ENCODE measurements around the gene MAPK14.

MAPK14 gene

DNA sequence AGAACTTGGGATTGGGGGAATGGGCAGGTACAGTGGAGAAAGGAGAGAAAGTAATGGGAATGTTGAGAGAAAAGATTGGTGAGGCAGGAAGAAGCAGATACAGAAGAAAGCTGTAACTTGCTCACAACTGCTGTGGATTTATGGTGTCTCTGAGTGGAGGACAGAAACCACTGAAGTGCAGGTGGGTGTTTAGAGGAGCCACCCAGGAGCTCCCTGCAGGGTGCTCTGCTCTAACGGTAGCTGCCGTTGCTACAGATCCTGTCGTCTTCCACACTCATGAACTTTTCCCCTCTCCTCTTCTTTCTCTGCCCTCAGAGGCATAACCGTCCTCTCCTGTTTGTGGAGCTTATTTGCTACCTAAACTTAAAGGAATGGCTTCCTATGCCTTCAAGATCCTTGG, 75.2 kb downstream of the MAPK14 start:
- DNase-seq (ENCODE audit: low spot score): no peak

DNA sequence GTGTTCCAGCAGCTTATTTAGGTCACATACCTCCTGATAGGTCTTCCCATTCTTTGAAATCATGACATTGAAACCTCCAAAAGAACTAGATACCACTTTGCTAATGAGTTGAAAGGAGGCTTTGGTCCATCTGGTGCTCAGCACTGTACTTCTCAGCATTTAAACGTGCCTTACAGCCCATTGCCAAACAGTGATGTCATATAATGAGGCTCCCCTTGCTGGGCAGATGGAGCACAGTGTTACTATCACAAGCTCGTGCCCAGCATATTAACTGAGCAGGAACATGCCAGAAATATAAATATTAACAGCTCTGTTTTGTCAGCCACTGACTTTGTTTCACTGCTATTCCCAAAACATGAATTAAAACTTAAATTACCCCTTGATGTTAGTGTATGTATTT, 77.2 kb downstream of the MAPK14 start:
- no peak for DNase-seq (ENCODE audit: low spot score)

DNA sequence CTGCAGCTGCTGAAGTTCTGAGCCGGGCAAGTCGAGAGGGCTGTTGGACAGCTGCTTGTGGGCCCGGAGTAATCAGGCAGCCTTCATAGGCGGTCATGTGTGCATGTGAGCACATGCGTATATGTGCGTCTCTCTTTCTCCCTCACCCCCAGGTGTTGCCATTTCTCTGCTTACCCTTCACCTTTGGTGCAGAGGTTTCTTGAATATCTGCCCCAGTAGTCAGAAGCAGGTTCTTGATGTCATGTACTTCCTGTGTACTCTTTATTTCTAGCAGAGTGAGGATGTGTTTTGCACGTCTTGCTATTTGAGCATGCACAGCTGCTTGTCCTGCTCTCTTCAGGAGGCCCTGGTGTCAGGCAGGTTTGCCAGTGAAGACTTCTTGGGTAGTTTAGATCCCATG, 81.5 kb downstream of the MAPK14 start:
- no peak for DNase-seq (ENCODE audit: low spot score)

DNA sequence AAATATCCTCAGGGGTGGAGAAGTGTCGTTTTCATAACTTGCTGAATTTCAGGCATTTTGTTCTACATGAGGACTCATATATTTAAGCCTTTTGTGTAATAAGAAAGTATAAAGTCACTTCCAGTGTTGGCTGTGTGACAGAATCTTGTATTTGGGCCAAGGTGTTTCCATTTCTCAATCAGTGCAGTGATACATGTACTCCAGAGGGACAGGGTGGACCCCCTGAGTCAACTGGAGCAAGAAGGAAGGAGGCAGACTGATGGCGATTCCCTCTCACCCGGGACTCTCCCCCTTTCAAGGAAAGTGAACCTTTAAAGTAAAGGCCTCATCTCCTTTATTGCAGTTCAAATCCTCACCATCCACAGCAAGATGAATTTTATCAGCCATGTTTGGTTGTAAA, 82.4 kb downstream of the MAPK14 start:
- DNase-seq (ENCODE audit: low spot score): no peak

DNA sequence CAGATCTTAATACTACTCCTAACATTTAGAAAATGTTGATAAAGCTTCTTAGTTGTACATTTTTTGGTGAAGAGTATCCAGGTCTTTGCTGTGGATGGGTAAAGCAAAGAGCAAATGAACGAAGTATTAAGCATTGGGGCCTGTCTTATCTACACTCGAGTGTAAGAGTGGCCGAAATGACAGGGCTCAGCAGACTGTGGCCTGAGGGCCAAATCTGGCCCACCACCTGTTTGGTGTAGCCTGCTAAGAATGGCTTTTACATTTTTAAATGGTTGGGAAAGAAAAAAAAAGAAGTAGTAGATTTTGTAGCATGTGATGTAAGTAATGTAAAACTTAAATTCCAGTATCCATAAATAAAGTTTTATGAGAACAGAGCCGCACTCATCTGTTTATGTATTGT, 83.3 kb downstream of the MAPK14 start:
- DNase-seq (ENCODE audit: low spot score): no peak

DNA sequence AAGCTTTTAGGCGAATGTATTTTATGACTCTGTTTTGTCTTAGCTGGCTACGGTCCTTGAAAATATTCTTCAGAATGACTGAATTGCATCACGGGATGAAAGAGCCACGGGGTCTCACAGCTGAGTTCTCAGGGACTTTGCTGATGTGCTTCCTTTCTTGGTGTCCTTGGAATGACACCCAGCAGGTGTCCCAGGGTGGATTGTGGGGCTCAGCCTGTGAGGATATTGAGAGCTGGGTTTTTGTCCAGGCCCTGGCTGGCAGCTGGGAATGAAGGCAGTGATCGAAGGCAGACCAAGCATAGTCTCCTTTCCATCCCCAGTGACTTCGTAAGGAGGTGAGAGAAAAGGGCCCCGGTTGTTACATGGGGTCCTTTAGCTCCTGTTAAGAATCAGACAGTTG, 83.9 kb downstream of the MAPK14 start:
- DNase-seq (ENCODE audit: low spot score): no peak

DNA sequence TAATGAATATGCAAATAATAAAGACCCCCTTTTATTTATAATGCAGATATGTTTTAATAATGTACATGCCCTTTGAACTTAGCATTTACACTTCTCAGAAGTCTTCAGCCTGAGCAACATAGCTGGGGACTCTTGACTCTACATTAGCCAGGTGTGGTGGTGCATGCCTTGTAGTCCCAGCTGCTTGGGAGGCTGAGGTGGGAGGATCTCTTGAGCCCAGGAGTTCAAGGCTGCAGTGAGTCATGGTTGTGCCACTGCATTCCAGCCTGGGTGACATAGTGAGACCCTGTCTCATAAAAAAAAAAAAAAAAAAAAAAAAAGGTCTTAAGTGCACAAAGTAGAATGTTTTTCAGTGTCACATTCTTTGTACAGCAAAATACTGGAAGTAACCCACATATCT, 85.4 kb downstream of the MAPK14 start:
- DNase-seq (ENCODE audit: low spot score): no peak

DNA sequence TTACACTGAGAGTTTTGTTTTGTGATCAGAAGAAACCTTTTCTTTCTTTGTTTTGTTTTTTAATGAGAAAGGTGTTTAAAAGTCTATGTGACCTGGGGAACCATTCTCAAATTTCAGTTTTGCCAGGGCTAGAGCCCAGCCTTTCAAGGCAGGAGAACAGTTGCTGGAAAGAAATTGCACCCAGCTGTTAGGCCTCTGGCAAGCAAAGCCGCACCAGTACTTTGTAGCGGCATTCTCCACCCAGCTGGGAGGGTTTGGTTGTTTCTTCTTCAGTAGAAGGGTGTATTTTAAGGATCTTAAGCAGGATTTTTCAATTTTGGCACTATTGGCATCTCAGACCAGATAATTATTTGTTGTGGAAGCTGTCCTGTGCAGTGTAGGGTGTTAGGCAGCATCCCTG, 86.1 kb downstream of the MAPK14 start:
- no peak for DNase-seq (ENCODE audit: low spot score)

DNA sequence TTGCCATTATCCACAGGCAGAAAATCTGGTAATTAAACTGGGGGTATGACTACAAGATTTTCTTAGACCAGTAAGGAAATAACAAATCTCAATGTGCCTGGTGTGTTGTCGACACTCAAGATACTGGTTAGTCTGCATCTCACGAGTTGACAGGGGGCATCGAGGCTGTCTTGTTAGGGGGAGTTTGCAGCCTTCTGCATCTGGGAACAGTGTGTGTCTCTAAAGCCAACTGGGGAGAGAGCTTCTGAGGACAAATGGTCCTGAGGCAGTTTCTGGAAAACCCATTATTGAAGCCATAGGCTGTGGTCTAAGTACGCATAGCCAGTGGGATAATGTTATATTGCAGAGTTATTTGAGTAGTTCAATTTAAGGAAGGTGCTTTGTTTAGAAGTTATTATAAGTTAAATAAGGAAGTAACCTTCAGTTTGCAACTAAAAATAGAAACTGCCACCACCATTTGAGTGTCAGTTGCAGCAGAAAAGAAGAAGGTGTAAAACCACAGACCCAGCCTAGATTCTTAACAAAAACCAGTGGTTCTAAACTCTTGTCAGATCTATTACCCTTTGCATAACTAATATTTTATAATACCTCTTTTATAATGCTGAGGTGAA, 87.3 kb downstream of the MAPK14 start:
- no peak for DNase-seq (ENCODE audit: low spot score)

DNA sequence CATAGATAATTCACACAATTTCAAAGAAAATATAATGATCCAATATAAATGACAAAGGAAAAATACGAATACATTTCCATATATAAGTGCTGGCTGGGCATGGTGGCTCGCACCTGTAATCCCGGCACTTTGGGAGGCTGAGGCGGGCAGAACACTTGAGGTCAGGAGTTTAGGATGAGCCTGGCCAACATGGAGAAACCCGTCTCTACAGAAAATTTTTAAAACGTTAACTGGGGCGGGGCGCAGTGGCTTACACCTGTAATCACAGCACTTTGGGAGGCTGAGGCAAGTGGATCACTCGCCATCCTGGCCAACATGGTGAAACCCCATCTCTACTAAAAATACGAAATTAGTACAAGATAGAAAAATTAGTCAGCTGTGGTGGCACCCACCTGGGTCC, 87.8 kb downstream of the MAPK14 start:
- DNase-seq (ENCODE audit: low spot score): no peak

DNA sequence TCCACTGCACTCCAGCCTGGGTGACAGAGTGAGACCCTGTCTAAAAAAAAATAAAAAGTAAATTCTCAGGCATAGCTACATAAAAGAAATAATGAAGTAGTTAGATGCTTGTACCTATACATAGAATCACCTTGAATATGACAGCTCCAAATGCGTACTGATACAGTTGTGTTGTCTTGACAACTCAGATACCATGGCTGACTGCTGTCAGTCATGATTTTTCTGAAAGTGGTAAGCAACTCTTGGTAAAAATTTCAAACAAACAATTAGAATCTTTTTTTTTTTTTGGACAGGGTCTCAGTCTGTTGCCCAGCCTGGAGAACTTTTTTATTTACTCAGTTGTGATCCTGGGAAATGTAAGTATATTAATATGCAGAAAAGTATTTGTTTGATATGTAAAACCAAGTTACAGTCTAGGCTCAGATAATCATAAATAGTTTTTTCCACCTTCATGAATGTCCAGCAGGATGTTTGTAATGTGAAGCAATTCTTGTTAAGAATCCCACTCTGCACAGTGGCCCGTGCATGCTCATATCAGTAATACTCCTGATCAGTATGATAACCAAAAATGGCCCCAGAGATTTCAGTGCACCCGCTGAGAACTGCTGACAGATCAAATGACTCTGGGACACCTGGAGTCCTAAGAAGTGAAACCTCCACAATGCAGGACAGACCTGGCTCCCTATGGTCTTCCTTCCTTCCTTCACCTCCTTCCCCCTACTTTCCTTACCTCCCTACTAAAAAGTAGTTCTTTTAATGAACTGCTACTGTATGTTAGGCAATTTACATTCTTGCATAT, 88.7 kb downstream of the MAPK14 start:
- DNase-seq (ENCODE audit: low spot score): no peak

DNA sequence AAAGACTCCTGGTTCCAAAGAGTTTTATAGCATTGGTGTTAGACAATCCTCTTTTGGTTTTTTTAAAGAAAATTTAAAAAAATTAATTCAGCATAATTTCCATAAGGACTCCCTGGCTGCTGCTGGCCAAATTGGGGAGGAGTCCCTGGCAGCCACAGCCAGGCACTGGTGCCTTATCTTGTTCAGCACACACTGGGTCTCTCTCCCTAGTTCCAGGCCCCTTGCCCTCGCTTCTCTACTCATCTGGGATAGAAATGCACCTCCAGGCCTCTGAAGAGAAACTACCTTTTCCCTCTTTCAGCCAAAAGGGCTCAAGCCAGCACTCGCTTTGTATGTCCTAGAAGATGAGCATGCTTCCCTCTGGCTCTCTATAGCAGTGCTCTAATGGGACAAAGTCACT, 89.3 kb downstream of the MAPK14 start:
- no peak for DNase-seq (ENCODE audit: low spot score)

DNA sequence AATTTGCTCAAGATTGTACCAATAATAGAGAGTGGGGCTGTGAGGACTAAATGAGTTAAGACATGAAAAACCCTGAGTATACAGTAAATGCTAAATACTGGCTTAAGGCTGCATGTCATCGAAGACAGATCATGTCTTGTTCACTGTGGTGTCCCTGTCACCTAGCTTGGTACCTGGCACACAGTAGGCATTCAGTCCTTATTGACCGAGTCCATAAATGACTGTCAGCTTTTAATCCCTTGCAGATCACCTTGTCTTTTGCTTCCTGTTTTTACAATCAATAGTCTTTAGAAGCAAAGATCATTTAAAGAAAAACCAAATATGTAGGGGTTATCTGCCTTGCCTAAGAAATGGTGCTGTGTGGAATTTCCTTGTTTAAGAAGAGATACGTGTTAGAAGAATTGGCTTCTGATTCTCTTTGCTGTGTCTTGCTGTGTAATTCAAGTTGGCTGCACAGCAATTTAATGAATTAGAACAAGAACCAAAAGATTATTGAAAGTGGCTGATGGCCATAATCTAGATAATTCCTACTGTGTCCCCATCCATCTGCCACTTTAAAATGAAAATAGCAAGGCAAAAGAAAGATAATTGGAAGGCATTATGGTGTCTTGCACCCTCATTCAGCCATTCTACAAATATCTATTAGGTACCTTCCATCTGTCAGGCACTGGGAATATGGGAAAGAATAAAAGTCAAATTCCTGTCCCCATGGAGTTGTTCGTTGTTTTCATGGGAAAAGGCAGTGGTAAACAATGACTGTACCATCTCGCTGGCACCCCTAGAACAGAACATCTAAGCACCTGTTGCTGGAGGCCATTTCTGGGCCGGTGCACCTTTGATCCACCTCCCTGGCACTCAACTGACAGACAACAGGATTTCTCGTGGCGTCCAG, 90.3 kb downstream of the MAPK14 start:
- DNase-seq (ENCODE audit: low spot score): no peak

DNA sequence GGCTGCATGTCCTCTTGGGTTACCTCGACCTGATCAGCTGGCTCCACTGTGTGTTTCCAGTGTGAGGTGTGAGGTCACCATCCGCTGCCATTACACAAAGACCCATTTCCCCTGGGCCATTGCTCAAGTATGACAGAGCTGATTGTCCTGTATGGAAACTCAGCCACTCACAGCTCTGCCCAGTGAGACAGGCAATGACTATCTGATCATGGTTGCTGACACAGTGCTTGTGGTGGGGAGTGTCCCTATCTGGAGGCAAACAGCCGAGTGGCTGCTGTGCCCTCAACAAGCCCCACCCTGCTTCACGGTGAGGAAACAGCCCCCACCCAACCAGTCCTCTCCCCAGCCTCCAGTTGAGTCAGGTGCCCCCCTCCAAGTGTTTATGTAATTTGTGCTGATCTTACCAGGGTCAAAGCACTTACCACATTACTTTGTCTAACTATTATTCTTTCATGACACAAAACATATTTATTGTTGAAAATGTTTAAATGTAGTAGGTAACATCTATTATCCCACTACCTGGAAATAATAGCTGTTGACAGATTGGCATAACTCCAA, 91.0 kb downstream of the MAPK14 start:
- DNase-seq (ENCODE audit: low spot score): no peak

DNA sequence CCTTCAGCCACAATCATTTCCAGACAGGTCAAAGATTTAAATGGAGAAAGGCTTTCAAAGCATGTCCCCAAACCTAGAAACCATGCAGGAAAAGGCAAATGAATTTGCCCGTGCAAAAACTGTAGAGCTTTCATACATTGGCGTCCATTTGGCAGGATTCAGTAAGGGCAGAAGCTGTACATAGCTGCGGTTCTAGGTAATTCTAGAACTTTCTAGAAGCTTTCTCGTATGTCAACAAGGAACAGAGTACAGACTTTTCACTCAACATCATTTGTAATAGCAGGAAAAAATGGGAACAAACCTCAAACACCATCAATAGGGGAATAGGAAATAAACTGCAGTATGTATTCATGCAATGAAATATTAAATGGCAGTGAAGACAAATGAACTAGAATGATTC, 91.6 kb downstream of the MAPK14 start:
- DNase-seq (ENCODE audit: low spot score): no peak

DNA sequence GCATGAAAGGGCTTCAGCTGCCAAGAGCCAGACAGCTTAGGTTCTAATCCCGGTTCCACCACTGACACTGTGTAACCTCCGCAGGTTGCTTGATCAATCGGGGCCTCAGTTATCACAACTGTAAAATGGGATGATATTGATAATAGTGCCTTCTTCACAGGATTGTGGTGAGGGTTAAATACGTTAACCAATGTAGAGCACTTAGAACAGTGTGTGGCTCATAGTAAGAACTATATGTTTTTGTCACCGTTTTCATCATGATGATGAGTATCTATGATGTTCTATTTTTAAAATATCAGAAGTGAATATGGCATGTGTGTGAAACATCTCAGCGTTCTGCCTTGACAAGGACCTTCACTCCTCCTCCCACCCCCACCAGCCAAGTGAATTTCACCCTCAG, 92.4 kb downstream of the MAPK14 start:
- DNase-seq (ENCODE audit: low spot score): no peak

DNA sequence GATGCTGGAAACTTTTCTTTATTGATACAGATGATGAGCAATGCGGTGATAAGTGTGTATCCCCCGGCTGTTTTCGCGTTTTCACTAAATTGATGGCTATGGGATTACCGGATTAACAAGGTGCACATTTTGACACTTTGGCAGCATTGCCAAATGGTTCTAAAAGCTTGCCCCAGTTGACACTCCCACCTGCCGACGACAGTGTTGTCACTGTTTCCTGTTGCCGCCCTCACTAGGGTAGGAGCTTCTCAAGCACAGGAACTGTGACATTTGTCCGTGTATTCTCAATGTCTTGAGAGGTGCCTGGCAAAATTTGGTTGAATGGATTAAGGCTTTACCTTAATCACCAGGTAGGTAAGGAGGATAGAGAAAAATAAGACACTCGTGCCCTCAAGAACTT, 92.9 kb downstream of the MAPK14 start:
- no peak for DNase-seq (ENCODE audit: low spot score)

DNA sequence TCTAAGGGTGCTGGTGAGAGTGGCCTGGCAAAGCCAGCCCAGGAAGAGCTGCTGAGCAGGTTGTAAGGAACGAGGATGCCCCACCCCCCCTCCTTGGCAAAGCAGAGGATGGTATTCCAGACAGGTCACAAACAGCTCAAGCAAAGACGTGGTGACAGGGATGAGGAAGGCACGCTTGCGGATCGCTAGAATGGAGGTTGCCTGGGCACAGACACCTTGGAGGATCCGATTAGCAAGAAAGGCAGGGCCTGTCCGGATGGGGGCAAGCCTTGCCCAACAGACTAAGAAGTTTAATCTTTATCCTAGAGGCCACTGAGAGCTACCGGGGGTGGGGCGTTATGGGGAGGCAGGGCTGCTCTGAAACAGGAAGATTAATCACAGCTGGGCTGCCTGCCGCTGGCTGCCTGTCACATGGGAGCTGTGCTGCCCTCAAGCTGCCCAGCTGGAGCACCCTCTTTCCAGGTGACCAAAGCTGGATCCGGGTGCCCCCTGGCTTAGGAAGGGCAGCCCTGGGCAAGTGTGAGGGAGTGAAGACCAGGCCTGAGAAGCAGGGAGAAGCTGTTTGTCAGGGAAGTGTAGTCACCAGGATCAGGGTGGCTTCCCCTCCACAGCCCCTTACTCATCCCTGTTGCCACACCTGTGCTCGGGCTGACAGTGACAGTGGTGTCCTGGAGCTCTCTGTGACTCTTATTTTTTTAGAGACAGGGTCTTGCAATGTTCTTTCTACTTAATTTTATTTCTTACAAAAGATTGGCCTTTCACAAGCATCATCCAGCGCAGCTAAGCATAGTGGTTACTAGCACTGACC, 93.6 kb downstream of the MAPK14 start:
- DNase-seq (ENCODE audit: low spot score): no peak

DNA sequence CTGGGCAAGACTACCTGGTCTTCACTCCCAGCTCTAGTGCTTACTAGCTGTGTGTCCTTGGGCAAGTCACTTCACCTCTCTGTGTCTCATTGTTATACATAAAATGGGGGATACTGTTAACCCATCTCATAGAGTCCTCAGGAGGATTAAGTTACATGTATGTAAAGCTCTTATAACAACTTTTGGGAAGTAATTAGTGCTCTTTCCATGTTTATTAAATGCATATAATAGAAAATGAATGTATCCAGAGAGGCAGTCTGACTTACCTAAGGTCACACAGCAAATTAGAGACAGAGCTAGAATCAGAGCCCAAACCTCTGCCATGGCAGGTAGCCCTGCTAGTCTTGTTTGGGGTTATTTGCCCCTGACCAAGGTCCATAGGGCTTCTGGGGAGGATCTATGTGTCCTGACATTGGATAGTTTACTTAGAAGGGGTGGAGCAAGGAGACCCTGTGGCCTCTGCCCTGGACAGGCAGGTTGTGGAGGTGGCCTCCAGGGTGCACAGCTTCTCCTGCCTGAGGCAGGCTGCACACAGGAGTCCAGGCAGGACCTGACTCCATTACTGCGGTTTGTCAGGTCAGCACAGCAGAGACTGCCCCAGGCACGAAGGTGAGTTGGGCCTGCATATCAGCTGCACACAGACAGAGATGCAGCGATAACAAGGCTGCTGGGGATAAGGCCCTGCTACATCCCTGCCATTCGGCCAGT, 94.3 kb downstream of the MAPK14 start:
- no peak for DNase-seq (ENCODE audit: low spot score)

DNA sequence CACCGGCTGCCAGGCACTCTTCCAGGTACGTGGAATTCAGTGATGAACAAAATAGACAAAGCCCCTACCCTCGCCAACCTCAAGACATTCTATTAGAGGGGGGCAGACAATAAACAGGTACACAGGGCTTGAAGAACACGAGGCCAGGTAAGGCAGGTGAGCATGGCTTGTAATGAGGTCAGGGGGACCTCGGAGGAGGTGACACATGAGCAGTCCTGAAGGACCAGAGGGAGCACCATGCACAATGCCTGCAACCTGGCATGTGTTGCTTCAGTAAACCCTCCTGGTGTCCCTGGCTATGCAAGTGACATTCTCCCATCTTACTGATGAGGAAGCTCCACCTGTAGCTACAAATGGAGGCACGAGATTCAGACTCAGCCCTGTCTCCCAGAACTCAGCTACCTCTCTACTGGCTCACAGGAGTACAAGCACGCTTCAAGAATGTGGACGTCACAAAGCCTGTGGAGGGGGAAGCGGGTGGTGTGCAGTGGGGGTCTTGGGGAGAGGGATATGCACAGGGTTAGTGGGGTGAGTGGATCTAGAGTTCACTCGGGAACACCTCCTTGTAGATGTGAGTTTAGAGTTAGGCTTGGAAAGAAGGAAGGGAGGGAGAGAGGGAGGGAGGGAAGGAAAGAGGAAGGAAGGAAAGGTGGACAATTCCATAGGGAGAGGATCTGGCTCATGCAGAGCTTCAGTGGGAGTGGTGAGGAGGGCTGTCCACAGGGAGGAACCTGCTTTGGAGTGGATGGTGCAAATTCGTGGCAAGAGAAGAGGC, 95.1 kb downstream of the MAPK14 start:
- no peak for DNase-seq (ENCODE audit: low spot score)

All from hepatic stellate cell (primary cell).